Umbilical cord (tissue), 2 donors: ENCODE data around the gene TMED1. TPM values are rescaled to one million over a fixed set of nuclear protein-coding genes. Genes with fewer than 3 reads are reported as not detected.
"Not testable (repeated sequence)": the region's sequence is repeated elsewhere in the genome, so short reads cannot be mapped to it uniquely, and the experiment has no call there.

Source experiments
- DNase-seq: peaks from one replicate; pipeline ENCODE4 v3.0.0-alpha.2; 2015; ENCODE audit warnings: low spot score
- total RNA-seq: library from RNA; depleted of rRNA; stranded (reverse); fragments of >200 nt; gene quantifications from one replicate; pipeline ENCODE4 v1.2.3, GENCODE V29; 2014; ENCODE audit warnings: low replicate concordance; ENCODE audit not compliant: insufficient read depth

TMED1 gene
- total RNA-seq, 1 donor from 2014 or later: 22.4 TPM

DNA sequence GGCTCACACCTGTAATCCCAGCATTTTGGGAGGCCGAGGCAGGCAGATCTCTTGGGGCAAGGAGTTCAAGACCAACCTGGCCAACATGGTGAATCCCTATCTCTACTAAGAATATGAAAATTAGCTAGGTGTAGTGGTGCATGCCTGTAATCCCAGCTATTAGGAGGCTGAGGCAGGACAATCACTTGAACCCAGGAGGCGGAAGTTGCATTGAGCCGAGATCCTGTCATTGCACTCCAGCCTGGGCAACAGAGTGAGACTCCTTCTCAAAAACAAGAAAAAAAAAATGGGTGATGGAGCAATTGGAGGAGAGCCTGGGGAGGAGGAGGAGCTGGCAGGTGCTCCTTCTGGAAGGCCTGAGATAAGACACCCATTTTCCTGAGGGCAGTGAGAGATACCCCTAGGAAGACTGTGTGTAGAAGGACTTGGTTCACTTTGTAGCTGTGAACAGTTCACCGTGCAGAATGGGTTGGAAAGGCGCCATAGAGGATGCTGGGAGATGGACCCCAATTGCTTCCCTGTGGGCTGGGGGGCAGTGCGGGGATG is 26.6 kb upstream of the TMED1 start:
- DNase-seq: no peak

DNA sequence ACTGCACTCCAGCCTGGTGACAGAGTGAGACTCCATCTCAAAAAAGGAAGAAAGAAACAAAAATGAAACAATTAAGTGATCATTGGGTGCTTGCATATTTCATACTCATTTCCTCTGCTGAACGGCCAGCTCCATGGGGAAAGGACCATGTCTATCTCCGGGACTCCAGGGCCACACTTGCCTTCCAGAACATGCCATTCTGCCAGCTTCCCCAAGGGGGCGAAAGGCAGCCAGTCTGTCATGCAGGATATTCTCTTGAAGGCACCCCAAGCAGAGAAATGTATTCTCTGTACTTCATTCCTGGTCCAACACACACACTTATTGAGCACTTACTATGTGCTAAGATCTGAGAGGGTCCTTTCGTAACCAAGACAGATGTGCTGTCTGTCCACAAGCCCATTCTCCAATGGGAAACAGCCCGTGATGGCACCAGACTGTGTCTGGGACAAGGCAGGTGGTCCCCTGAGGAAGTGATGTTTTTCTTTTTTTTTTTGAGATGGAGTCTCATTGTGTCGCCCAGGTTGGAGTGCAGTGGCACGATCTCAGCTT is 25.2 kb upstream of the TMED1 start:
- no peak for DNase-seq

DNA sequence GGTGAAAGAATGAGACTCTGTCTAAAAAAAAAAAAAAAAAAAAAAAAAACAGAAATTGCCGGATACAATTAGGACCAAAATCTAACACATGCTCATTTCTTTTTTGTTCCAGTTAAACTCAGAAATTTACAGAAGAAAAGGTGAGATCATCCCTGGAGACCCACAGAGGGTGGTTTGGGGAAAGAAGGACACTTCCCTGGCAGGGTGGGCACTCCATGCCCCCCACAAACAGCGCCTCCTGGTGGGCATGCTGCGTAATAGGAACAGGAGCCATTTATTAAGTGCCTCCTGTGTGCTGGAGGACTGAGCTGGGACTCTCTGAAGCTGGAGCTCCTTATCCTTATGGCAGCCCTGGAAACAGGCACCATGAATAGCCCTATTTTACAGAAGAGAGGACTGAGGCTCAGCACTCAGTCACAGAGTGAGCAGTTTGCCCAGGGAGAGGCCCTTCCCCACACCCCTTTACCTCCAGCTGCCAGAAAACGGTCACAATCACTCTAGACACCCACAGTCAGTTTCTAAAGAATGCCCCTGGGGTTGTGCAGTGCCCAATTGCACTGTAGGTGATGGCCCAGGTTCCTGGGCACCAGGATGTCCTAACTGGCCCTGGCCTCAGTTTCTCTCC is 22.3 kb upstream of the TMED1 start:
- DNase-seq: no peak

DNA sequence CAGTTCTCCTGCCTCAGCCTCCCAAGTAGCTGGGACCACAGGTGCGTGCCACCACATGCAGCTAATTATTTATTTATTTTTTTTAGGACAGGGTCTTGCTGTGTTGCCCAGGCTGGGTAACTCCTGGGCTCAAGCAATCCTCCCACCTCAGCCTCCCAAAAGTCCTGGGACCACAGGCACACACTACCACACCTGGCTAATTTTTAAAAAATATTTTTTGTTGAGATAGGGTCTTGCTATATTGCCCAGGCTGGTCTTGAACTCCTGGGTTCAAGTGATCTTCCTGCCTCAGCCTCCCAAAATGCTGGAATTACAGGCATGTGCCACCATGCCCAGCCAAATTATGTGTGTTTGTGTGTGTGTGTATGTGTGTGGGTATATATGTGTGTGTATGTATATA is 20.9 kb upstream of the TMED1 start:
- not testable (repeated sequence) for DNase-seq

DNA sequence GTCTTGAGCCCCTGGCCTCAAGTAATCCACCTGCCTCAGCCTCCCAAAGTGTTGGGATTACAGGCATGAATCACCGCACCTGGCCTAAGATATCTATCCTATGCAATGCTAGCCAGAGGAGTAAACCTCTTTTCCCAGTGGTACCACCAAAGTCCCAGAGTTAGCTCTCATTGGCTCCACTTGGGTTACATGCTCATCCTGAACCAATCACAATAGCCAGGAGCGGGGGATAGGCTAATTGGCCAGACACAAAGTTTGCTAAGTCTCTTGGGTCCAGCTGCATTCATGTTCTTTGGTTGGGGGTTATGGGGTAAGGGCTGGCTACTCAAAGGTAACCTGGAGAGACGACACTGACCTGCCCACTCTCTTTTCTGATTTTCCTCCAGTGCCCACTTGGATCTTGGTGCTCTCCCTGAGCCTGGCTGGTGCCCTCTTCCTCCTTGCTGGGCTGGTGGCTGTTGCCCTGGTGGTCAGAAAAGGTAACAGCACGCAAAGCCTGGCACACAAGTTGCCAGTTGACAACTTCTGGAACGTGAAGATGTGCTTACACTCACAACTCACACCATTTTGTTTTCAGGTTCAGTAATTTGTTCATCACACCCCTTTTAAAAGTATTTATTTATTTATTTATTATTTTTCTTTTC is 20.0 kb upstream of the TMED1 start:
- no peak for DNase-seq

DNA sequence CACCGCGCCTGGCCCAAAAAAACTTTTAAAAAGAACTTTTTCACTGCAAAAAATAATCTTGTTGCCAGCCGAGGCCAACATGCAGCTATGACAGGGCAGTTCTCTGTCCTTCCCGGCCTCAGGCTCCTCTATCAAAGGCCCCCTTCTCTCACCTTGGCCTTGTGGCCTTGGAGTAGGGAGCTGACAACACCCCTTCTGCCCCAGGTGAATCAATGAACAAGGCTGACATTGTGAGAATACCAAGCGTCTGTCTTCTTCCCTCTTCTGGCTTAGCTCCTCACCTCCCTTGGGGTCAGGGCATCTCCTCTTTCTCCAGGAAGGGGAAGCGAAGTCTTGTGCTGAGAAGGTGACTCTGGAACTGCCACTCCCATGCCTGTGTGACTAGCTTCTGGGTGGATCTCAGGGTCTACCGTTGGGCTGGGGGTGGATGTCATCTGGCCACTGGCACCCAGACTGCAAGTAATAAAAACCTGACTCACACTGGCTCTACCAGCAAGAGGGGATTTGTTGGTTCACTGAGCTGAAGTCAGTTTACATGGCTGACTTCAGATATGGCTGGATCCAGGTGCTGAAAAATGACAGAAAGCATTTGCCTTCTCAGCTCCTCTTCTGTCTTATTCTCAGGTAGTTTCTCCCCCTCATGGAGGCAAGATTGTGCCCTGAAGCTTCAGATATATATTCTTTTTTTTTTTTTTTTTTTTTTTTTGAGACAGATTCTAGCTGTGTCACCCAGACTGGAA is 18.5 kb upstream of the TMED1 start:
- DNase-seq: no peak

DNA sequence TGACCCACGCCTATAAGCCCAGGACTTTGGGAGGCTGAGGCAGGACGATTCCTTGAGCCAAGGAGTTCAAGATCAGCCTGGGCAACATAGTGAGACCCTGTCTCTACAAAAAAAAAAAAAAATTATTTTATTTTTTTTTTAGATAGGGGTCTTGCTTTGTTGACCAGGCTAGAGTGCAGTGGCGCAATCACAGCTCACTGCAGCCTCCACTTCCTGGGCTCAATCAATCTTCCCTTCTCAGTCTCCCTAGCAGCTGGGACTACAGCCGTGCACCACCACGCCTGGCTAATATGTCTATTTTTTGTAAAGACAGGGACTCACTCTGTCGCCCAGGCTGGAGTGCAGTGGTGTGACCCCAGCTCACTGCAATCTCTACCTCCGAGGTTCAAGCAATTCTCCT is 16.9 kb upstream of the TMED1 start:
- no peak for DNase-seq

DNA sequence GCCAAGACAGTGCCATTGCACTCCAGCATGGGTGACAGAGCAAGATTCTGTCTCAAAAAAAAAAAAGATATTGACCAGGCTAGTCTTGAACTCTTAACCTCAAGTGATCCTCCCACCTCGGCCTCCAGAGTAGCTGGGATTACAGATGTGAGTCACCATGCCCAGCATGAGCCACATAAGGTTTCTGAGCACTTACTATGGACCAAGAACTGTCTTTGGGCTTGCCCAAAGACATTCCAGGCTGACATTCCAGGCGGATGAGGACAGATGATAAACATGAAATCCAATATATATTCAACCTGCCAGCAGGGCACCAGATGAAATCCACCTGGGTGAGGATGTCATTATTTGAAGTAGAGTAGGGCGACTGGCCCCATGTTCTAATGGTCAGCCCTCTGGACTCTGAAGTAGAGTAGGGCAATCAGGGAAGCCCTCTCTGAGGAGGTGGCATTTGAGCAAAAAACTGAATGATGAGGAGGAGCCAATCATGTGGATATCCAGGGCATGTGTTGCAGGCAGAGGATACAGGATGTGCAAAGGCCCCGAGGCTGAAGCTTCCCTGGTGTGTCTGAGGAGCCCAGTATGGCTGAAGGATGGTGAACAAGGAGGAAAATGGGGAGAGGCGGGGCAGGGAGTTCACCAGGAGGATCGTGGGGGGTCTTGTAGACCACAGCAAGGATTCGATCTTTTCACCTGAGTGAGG is 16.2 kb upstream of the TMED1 start:
- DNase-seq: no peak

DNA sequence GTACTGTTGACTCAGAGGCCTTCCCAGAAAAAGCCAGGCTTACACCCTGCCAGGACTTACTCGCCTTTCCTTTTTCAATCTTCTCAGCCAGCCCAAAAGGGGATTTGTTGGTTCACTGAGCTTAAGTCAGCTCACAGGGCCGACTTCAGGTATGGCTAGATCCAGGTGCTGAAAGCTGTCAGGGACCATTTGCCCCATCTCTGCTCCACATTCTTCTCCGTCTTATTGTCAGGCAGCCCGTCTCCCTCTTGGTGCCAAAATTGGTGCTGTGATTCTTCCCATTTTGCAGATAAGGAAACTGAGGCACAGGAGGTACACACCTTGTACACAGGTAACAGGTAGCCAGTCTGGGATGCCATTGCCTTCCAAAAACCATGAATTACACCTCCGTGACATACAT is 14.6 kb upstream of the TMED1 start:
- no peak for DNase-seq

DNA sequence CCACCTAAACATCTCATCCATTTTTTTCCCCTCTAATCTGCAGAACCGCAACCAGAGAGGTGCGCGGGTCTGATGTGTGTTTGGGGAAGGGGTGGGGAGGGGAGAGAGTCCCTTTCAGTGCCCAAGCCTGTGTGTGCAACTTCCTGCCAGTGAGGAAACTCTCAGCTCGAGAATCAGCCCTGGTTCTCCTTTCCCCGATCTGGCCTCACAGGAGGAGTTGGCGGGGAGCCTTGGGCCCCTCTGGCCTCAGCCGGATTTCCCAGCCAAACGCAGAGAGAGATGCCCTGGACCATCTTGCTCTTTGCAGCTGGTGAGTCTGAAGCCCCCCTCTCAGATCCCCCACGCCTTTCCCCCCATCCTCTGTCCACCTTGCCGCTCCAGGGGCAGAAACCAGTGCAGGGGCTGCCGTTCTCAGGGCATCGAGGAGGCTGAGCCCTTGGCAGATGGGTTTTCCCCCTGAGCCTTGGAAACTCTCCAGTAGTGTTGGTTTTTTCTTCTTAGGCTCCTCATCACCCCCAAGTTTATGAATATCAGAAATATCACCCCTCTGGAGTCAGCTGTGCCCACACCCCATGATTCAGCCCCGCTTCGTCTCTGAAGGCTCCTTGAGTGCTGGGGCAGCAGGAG is 12.3 kb upstream of the TMED1 start, which contains the start of gene C19orf38:
Gene C19orf38, plus strand, starts transcription at position 186 of the 627 bp plus-strand sequence. Its CDS starts 94 bp downstream, at position 280.
- DNase-seq: peak; percentile 78

DNA sequence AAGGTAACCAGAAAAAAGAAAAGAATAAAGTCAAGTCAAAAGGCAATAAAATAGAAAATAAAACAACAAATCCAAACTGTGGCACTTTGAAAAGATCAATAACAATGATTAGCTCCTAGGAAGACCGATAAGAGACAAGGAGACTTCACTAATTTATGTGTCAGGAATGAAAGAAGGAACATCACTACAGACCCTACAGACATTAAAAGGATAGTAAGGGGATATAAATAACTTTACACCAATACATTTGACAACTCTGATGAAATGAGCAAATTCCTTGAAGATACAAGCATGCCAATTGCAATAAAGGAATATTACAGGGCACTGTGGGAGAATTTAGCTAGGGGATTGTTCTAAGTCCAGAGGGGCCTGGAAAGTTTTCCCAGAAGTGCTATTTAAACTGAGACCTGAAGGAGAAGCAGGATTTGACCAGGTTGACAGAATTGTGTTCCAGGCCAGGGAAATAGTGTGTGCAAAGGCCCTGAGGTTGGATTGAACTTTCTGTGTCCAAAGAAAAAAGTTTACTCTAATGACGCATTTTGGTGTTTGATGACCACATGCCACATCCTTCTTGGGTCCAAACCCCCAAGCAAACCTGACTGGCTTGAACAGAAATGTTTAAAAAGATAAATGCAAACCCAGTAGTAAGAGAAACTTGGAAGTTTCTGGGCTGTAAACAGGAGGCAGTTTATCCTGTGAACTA is 10.6 kb upstream of the TMED1 start:
- DNase-seq: no peak

DNA sequence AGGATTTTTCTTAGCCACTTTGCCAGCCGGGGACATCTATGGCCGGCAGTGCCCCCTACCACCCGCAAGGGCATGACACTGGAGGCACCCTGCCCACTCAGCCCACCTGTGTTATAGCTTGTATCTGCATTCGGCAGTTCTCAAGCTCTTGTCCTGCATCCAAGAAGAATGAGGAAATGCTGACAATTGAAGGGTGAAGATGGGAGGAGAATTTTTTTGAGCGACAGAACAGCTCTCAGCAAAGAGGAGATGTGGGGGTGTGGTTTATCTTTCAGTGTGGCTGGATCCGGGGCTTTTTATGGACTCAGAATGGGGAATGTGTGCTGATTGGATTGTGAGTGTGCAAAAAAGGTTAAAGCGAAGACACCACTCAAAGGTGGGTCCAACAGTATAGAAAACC is 6.8 kb upstream of the TMED1 start:
- no peak for DNase-seq

DNA sequence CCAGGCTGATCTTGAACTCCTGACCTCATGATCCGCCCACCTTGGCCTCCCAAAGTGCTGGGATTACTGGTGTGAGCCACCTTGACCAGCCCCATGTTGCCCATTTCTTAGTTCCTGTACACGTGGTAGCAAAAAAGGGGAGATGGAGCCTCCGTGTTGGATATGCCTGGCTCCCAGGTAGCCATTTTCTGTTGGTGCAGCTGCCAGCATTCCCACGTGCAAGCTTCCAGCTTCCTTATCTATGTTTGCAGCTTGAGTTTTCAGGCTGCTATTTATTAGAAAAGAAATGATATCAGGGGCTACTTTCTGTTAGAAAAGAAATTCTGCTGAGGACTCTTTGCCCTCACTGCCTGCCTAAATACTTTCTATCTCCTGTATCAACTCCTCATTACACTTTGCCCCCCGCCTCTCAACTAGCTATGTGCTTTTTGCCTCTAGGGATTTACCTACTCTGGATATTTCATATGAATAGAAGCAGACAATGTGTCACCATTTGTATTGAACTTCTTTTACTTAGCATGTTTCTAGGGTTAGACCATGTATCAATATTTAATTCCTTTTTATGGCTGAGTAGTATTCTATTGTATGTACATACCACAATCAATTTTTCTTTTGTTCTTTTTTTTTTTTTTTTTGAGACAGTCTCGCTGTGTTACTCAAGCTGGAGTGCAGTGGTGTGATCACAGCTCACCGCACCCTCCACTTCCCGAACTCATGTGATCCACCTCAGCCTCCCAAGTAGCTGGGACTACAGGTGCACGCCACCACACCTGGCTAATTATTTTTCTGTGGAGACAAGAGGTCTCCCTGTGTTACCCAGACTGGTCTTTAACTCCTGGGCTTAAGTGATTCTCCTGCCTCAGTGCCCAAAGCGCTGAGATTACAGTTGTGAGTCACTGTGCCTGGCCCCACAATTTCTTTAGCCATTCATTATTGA is 3.4 kb upstream of the TMED1 start:
- no peak for DNase-seq

DNA sequence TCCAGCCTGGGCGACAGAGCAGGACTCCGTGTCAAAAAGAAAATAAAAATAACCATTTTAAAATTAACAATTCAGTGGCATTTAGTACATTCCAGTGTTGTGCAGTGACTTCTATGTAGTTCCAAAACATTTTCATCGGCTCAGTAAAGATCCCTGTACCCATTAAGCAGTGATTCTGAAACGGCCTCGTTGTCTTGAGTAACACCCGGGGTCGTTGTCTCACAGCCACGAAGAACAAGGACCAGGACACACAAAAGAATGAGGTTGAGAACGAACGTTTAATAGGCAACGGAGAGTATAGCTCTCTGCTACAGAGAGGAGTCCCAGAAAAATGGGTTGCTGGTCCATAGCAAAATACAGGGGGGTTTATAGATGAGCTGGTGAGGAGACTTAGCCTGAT is 2.4 kb upstream of the TMED1 start:
- no peak for DNase-seq

DNA sequence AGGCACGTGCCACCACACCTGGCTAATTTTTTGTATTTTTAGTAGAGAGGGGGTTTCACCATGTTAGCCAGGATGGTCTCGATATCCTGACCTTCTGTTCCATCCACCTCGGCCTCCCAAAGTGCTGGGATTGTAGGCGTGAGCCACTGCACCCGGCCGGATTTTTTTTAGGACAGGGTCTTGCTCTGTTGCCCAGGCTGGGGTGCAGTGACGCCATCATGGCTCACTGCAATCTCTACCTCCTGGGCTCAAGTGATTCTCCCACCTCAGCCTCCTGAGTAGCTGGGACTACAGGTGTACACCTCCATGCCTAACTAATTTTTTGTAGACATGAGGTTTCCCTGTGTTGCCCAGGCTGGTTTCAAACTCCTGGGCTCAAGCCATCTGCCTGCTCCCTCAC is 1.6 kb upstream of the TMED1 start:
- not testable (repeated sequence) for DNase-seq

DNA sequence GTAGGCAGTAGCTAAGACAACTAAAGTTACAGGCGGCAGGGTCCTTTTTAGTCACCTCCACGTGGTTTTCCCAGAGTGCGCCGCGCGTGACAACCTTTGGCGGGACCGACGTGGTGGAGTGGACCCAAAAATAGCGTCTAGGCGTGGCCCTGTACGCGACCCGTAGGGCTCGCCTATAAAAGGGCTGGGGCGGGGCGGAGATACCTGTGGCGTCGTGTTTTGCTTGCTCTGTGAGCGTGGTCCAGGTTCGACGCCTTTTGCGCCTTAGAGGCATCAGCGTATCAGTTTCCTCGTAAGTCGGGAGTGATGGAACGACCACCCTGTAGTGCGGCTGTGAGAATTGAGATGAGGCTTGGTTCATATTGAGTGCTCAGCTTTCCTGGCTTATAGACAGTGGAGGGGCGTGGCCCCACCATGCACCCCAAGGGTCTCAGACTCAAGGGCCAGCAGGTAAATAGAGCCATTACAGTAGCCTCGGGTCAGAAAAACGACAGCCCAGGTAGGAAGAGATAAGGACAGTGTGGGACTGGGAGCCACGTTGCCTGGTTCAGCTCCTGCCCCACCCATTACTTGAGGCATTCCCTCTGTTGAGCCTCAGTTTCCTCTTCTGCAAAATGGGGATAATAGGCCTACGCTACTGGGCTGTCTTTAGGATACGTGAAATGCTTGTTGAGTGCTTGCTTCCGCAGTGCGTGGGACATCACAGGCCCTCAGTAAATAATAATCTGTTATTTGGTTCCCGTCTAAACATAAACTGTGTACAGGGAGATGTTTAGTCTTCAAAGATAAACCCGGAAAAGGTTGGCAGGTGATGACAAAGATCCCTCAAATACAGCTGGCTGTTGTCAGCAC is 693 bp upstream of the TMED1 start:
- no peak for DNase-seq

DNA sequence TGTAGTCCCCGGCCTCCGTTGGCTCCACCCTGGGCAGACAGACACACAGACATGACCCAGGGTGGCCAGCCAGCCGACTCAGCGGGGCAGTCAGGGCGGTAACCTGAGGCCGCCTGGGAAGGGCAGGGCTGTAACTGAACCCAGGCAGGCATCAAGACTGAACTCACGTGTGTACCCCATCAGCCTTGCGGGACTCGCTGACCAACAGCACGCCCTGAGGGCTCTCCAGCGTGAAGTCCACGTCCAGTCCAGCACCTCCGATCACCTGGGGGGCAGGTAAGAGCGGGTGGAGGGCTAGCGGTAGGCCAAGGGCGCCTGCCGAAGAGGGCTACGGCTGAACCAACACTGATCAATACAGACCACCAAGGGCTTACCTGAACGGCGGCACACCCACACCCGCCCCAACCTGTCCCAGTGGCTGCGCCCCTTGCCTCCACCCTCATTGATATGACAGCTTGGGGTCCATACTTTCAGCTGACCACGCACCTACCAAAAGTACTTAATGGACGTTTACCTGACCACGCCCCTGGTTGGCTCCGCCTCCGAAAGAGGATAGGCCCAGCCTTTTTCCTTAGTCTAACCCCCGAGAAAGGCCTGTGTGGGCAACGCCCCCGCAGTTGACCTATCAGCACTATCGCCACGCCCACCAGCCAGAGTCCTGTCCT is 791 bp downstream of the TMED1 start:
- no peak for DNase-seq

DNA sequence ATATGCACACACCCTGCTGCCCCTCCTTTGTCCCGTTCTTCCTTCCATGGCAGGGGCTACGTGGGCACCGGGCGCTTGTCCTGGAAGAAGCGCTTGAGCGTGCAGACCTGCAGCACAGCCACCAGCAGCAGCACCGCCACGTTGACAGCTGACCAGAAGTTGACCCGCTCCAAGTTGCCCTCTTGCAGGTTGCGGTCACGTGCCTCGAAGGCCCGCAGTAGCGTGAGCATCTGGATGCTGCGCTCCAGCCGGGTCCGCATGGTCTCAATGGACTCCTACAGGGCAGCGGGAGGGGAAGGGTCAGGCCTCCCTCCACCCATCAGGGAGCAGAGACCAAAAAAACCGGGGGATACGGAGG is 3.1 kb downstream of the TMED1 start:
- DNase-seq: no peak
